Cardiac fibroblast (primary cell): ENCODE measurements around the gene PYGO1.
"Not testable (repeated sequence)": the region's sequence is repeated elsewhere in the genome, so short reads cannot be mapped to it uniquely, and the experiment has no call there.

ENCODE experiments used
- DNase-seq, 2 donors: peaks; one replicate each; pipeline versions ENCODE4 v3.0.0 to v3.0.0-alpha.2; 2010; ENCODE audit warnings: low read depth in 2 of 2
- H3K4me3 ChIP-seq, 2 donors: replicated peaks in 1 of 2; 1 replicate in 1 of 2; 2 replicates in 1 of 2; pipeline ENCODE4 v1.5.1; 2011; ENCODE audit warnings: low read depth in 2 of 2, low read length in 2 of 2, mild to moderate bottlenecking in 2 of 2, moderate library complexity in 1 of 2
- TF ChIP-seq, protein P1 (sequence below): IDR thresholded peaks from one replicate; pipeline ENCODE4 v1.5.1; 2011; ENCODE audit warnings: low read depth, mild to moderate bottlenecking, low read length, inconsistent platforms

Gene PYGO1

DNA sequence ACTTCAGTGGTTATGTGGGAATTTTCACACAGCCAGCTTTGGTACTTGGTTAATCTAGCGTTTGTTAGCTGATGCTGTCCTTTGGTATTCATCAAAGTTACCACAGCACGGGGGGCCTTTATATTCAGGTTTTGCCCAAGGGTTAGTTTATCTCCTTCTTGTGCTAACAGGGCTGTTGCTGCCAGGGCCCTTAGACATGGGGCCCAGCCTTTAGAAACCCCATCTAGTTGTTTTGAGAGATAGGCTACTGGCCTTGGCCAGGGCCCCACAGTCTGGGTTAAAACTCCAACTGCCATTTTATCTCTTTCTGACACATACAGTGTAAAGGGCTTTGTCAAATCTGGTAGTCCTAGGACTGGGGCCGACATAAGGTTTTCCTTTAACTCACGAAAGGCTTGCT, 72.7 kb downstream of the PYGO1 start:
- TF ChIP-seq, protein P1, sequence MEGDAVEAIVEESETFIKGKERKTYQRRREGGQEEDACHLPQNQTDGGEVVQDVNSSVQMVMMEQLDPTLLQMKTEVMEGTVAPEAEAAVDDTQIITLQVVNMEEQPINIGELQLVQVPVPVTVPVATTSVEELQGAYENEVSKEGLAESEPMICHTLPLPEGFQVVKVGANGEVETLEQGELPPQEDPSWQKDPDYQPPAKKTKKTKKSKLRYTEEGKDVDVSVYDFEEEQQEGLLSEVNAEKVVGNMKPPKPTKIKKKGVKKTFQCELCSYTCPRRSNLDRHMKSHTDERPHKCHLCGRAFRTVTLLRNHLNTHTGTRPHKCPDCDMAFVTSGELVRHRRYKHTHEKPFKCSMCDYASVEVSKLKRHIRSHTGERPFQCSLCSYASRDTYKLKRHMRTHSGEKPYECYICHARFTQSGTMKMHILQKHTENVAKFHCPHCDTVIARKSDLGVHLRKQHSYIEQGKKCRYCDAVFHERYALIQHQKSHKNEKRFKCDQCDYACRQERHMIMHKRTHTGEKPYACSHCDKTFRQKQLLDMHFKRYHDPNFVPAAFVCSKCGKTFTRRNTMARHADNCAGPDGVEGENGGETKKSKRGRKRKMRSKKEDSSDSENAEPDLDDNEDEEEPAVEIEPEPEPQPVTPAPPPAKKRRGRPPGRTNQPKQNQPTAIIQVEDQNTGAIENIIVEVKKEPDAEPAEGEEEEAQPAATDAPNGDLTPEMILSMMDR, result no peak
- no peak overlapping the region for H3K4me3 ChIP-seq
- DNase-seq, result no peak

DNA sequence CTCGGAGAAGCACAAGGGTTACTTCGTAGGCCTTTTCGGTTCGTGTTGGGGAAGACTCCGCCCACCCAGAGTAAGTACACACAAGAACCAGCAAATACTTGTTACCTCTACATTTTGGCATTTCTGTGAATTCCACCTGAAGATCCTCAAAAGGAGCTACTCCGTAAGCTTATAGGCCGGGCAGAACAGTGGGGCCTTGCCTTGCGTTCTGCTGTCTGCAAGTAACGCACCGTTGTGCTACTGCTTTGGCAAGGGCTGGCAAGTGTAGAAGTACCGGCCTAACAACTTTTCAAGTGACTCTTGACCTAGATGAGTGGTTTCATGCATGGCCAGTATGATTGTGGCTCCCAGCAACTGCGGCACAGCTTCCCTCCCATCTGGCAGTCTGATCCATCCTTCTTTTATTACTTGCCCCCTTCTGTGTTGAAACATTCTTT, 73.7 kb downstream of the PYGO1 start:
- TF ChIP-seq, protein P1, result no peak
- no peak for DNase-seq
- H3K4me3 ChIP-seq, result no peak overlapping the region

DNA sequence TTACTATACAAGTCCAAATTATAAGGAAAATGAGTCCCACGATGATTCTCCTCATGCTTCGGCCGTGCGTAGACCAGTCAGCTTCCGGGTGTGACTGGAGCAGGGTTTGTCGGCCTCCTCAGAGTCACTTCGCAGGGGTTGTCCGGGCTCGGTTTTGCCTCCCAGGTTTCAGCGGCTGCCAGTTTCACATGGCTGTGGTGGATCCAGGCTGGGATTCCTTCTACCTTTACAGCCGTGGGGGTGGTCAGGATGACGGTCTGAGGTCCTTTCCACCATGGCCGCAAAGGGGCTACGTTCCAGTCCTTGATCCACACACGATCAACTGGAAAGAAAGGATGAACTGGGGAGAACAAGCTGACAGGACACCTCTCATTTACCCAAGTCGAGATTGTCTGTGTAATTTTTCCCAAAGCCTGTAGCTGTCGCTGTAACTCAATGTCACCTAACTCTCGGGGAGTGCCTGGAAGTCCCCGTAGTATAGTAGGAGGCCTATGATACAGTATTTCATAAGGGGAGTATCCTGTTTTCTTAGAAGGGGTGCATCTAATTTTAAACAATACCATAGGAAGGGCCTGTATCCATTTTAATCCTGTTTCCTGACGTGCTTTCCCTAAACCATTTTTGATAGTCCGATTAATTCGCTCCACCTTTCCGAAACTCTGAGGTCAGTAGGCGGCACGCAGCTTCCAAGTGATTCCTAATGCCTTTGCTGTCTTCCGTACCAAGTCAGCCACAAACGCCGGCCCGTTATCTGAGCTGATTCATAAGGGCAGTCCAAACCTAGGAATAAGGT, 74.3 kb downstream of the PYGO1 start:
- TF ChIP-seq, protein P1, result peak; percentile 63
- H3K4me3 ChIP-seq, result not testable (repeated sequence)
- peak; percentile 51 to 72 for DNase-seq

DNA sequence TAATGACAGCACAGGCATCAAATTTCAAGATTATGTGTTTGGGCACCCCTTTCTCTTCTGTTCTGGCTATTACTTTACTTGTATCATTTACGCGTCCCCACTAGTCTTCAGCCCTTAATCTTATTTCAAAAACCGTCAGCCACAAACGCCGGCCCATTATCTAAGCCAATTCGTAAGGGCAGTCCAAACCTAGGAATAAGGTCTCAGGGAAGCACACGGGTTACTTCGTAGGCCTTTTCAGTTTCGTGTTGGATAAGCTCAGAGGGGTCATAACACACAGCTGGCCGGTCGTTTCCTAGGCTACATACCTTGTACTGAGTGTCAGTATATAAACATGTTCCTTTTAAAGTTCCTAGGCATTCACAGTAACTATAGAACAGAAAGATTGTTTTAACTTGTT, 75.0 kb downstream of the PYGO1 start:
- TF ChIP-seq, protein P1, result no peak

DNA sequence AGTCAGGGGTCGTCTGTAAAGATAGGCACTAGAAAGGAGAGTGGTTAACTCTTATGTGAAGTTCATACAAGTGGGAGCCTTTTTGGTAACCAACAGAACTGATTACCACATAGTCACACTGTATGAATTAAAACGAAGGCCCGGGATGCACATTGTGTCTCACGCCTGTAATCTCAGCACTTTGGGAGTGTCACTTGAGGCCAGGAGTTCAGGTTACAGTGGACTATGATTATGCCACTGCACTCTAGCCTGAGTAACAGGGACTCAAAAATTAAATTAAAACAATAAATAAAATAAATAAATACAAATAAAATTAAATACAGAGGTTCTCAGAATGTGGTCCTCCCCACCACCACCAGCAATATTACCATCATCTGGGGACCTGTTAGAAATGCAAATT, 80.6 kb downstream of the PYGO1 start:
- TF ChIP-seq, protein P1, result no peak
- H3K4me3 ChIP-seq, result no peak overlapping the region
- no peak for DNase-seq

More for the DNA sequence above, 75.0 kb downstream of the PYGO1 start:
- no peak overlapping the region for H3K4me3 ChIP-seq
- no peak for DNase-seq

DNA sequence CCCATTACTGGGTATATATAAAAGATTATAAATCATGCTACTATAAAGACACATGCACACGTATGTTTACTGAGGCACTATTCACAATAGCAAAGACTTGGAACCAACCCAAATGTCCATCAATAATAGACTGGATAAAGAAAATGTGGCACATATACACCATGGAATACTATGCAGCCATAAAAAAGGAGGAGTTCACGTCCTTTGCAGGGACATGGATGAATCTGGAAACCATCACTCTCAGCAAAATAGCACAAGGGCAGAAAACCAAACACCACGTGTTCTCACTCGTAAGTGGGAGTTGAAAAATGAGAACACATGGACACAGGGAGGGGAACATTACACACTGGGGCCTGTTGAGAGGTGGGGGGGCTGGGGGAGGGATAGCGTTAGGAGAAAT, 82.7 kb downstream of the PYGO1 start:
- not testable (repeated sequence) for H3K4me3 ChIP-seq, DNase-seq

DNA sequence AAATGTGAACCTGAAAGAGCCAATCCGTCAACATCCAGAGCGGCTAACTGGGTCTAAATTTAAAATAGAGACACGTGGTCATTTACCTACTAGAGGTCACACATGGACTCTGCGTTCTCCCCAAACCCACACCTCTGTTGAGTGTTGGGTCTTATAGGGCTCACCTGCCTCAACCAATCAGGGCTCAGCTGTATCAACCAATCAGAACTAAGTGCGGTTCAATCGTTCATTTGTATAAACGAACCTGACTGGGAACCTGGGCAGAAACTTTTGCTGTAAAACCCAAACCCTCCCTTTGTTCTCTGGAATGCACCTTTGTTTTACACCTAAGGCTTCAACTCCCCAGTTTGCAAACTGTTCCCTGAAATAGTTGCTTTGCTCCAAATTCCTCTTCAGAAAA, 89.0 kb downstream of the PYGO1 start:
- H3K4me3 ChIP-seq, result no peak overlapping the region
- no peak for DNase-seq
- TF ChIP-seq, protein P1, result no peak

DNA sequence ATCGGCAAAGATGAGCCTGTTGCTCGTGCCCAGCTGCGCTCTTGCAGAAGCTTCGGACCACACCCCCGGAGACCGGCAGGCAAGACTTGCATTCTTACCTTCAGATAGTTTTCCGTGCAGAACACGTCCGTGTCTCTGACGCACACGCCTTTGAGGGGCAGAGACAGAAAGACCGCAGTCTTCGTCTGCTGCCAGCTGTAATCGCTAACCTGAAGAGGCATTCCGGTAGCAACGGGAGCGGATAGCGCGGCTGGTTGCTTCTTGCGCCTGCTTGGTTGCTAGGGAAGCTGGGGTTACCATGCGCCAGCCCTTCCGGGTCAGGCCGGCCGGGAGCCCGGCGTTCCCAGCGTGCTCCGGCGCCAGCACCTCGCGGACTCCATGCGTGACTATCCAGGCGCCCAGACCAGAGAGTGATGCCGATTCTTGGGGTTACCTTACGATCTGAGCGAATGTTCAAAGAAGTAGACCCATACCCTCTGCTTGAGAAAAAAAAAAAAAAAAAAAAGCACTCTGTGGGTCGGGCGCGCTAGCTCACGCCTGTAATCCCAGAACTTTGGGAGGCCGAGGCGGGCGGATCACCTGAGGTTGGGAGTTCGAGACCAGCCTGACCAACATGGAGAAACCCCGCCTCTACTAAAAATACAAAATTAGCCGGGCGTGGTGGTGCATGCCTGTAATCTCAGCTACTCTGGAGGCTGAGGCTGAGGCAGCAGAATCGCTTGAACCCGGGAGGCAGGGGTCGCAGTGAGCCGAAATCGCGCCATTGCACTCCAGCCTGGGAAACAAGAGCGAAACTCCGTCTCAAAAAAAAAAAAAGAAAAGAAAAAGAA, 89.8 kb downstream of the PYGO1 start:
- H3K4me3 ChIP-seq, result peak overlapping the region; percentile 72 to 87
- DNase-seq, result peak; percentile 90 to 91
